Left forelimb (tissue), 1 donor: ENCODE measurements around the gene CDCA8.
A peak's percentile ranks its signal among the peaks of the same experiment; 100 is the strongest.

Experiments
- DNase-seq: peaks from one replicate; pipeline ENCODE4 v3.0.0-alpha.2; 2018; ENCODE audit warnings: low spot score

CDCA8 gene

GRCh38 chr1:37718181-37718900 lies 26.0 kb downstream of the CDCA8 start:
- DNase-seq, result no peak

- no peak for DNase-seq
Measured at GRCh38 chr1:37718901-37719571, 26.7 kb downstream of the CDCA8 start.

- DNase-seq, result peak; percentile 33
Measured at GRCh38 chr1:37719572-37720195, 27.4 kb downstream of the CDCA8 start.

- peak; percentile 53 for DNase-seq
Measured at GRCh38 chr1:37720231-37721130, 28.2 kb downstream of the CDCA8 start.

GRCh38 chr1:37721565-37721964 lies 29.2 kb downstream of the CDCA8 start:
- DNase-seq, result peak; percentile 38

- peak; percentile 31 for DNase-seq
Measured at GRCh38 chr1:37722181-37723071, 30.1 kb downstream of the CDCA8 start.

- DNase-seq, result peak; percentile 30
Measured at GRCh38 chr1:37723072-37723389, 30.7 kb downstream of the CDCA8 start.

- DNase-seq, result peak; percentile 63
Measured at GRCh38 chr1:37723390-37724078, 31.2 kb downstream of the CDCA8 start.

- DNase-seq, result peak; percentile 49
Measured at GRCh38 chr1:37724575-37724974, 32.3 kb downstream of the CDCA8 start.

GRCh38 chr1:37725851-37726613 lies 33.7 kb downstream of the CDCA8 start:
- DNase-seq, result peak; percentile 50

GRCh38 chr1:37726751-37727585 lies 34.7 kb downstream of the CDCA8 start:
- peak; percentile 60 for DNase-seq

GRCh38 chr1:37728416-37728815 lies 36.1 kb downstream of the CDCA8 start:
- no peak for DNase-seq

- no peak for DNase-seq
Measured at GRCh38 chr1:37730376-37730775, 38.1 kb downstream of the CDCA8 start.

GRCh38 chr1:37731312-37732019 lies 39.1 kb downstream of the CDCA8 start:
- DNase-seq, result peak; percentile 18

GRCh38 chr1:37732111-37732780 lies 39.9 kb downstream of the CDCA8 start:
- peak; percentile 36 for DNase-seq

GRCh38 chr1:37734629-37735591 lies 42.6 kb downstream of the CDCA8 start:
- DNase-seq, result no peak
